Astrocyte of the hippocampus (primary cell): Measurements from ENCODE around the gene AGBL4.

ENCODE experiments used
- DNase-seq: peaks from one replicate; pipeline ENCODE4 v3.0.0; 2011; ENCODE audit warnings: low read depth, low spot score

Gene AGBL4

GRCh38 chr1:48595613-48596012 lies 1428.1 kb downstream of the AGBL4 start:
- no peak for DNase-seq

GRCh38 chr1:48592330-48592729 lies 1431.4 kb downstream of the AGBL4 start:
- no peak for DNase-seq

- DNase-seq, result no peak
Observed at GRCh38 chr1:48591181-48591580, 1432.6 kb downstream of the AGBL4 start.

GRCh38 chr1:48588061-48588460 lies 1435.7 kb downstream of the AGBL4 start:
- no peak for DNase-seq

GRCh38 chr1:48582408-48582807 lies 1441.3 kb downstream of the AGBL4 start:
- DNase-seq, result no peak

GRCh38 chr1:48581270-48581669 lies 1442.5 kb downstream of the AGBL4 start:
- DNase-seq, result no peak

GRCh38 chr1:48576565-48576964 lies 1447.2 kb downstream of the AGBL4 start:
- DNase-seq, result no peak

GRCh38 chr1:48572646-48573258 lies 1451.0 kb downstream of the AGBL4 start:
- DNase-seq, result peak; percentile 88

- no peak for DNase-seq
Observed at GRCh38 chr1:48572134-48572533, 1451.6 kb downstream of the AGBL4 start.

- DNase-seq, result peak; percentile 17
Observed at GRCh38 chr1:48571303-48571987, 1452.3 kb downstream of the AGBL4 start.

GRCh38 chr1:48570568-48570967 lies 1453.2 kb downstream of the AGBL4 start:
- DNase-seq, result no peak

GRCh38 chr1:48568501-48568900 lies 1455.3 kb downstream of the AGBL4 start:
- DNase-seq, result no peak

GRCh38 chr1:48566492-48566891 lies 1457.3 kb downstream of the AGBL4 start:
- DNase-seq, result no peak

- no peak for DNase-seq
Observed at GRCh38 chr1:48563021-48563420, 1460.7 kb downstream of the AGBL4 start.

- no peak for DNase-seq
Observed at GRCh38 chr1:48561444-48561843, 1462.3 kb downstream of the AGBL4 start.

GRCh38 chr1:48560577-48560976 lies 1463.2 kb downstream of the AGBL4 start:
- DNase-seq, result no peak

GRCh38 chr1:48560116-48560515 lies 1463.6 kb downstream of the AGBL4 start:
- DNase-seq, result no peak

- peak; percentile 6 for DNase-seq
Observed at GRCh38 chr1:48558366-48558765, 1465.4 kb downstream of the AGBL4 start.

- peak; percentile 65 for DNase-seq
Observed at GRCh38 chr1:48556186-48556850, 1467.4 kb downstream of the AGBL4 start.

- DNase-seq, result no peak
Observed at GRCh38 chr1:48555271-48555670, 1468.5 kb downstream of the AGBL4 start.

- no peak for DNase-seq
Observed at GRCh38 chr1:48552903-48553606, 1470.7 kb downstream of the AGBL4 start.

- no peak for DNase-seq
Observed at GRCh38 chr1:48552420-48552819, 1471.3 kb downstream of the AGBL4 start.
